Measurements from ENCODE around the gene LOXL1.

Gene LOXL1

GRCh38 chr15:73962433-73962832 is 36.2 kb downstream of the LOXL1 start:
- no peak for TF ChIP-seq TCF4 (CRISPR knock-in tag; IDR thresholded peaks at IDR 0.05; ENCODE audit: borderline replicate concordance)
- TF ChIP-seq BACH2 (CRISPR knock-in tag; IDR thresholded peaks at IDR 0.05; ENCODE audit: borderline replicate concordance): no peak
- ATAC-seq: no peak

GRCh38 chr15:73964736-73965093 is 38.5 kb downstream of the LOXL1 start:
- TF ChIP-seq PPARA (CRISPR knock-in tag; IDR thresholded peaks at IDR 0.05; ENCODE audit: borderline replicate concordance) (no peak), ARNTL (CRISPR knock-in tag; IDR thresholded peaks at IDR 0.05; ENCODE audit: borderline replicate concordance, low read depth) (no peak), ZFP3 (CRISPR knock-in tag; IDR thresholded peaks at IDR 0.05) (no peak), OSR1 (CRISPR knock-in tag; IDR thresholded peaks at IDR 0.05) (no peak), BACH2 (CRISPR knock-in tag; IDR thresholded peaks at IDR 0.05; ENCODE audit: borderline replicate concordance) (no peak), ZNF565 (CRISPR knock-in tag; conservative IDR thresholded peaks at IDR 0.05; ENCODE audit: low read depth) (no peak), PATZ1 (CRISPR knock-in tag; IDR thresholded peaks at IDR 0.05; ENCODE audit: borderline replicate concordance) (no peak), TSHZ2 (CRISPR knock-in tag; IDR thresholded peaks at IDR 0.05) (no peak), ZNF70 (CRISPR knock-in tag; IDR thresholded peaks at IDR 0.05) (no peak), ESRRG (CRISPR knock-in tag; IDR thresholded peaks at IDR 0.05) (no peak), POU6F1 (CRISPR knock-in tag; IDR thresholded peaks at IDR 0.05; ENCODE audit: borderline replicate concordance, low read depth) (no peak), TOX (CRISPR knock-in tag; IDR thresholded peaks at IDR 0.05; ENCODE audit: borderline replicate concordance) (no peak), ISL1 (CRISPR knock-in tag; IDR thresholded peaks at IDR 0.05) (no peak), CSDC2 (CRISPR knock-in tag; IDR thresholded peaks at IDR 0.05) (no peak), CREB5 (CRISPR knock-in tag; IDR thresholded peaks at IDR 0.05; ENCODE audit: low read depth) (no peak), ZFP30 (CRISPR knock-in tag; IDR thresholded peaks at IDR 0.05) (no peak), SNAI2 (CRISPR knock-in tag; IDR thresholded peaks at IDR 0.05) (no peak), GLIS3 (CRISPR knock-in tag; IDR thresholded peaks at IDR 0.05) (no peak), TCF4 (CRISPR knock-in tag; IDR thresholded peaks at IDR 0.05; ENCODE audit: borderline replicate concordance) (no peak), CSRNP3 (CRISPR knock-in tag; IDR thresholded peaks at IDR 0.05) (no peak)
- peak; percentile 89 for ATAC-seq

- ATAC-seq: no peak
- no peak for TF ChIP-seq CSDC2 (CRISPR knock-in tag; IDR thresholded peaks at IDR 0.05)
- no peak for TF ChIP-seq ISL1 (CRISPR knock-in tag; IDR thresholded peaks at IDR 0.05)
- TF ChIP-seq CREB5 (CRISPR knock-in tag; IDR thresholded peaks at IDR 0.05; ENCODE audit: low read depth): no peak
- no peak for TF ChIP-seq TSHZ2 (CRISPR knock-in tag; IDR thresholded peaks at IDR 0.05)
- no peak for TF ChIP-seq OSR1 (CRISPR knock-in tag; IDR thresholded peaks at IDR 0.05)
- no peak for TF ChIP-seq PPARA (CRISPR knock-in tag; IDR thresholded peaks at IDR 0.05; ENCODE audit: borderline replicate concordance)
- TF ChIP-seq ARNTL (CRISPR knock-in tag; IDR thresholded peaks at IDR 0.05; ENCODE audit: borderline replicate concordance, low read depth): no peak
- TF ChIP-seq BACH2 (CRISPR knock-in tag; IDR thresholded peaks at IDR 0.05; ENCODE audit: borderline replicate concordance): no peak
- no peak for TF ChIP-seq ZNF565 (CRISPR knock-in tag; conservative IDR thresholded peaks at IDR 0.05; ENCODE audit: low read depth)
- TF ChIP-seq TOX (CRISPR knock-in tag; IDR thresholded peaks at IDR 0.05; ENCODE audit: borderline replicate concordance): no peak
- TF ChIP-seq POU6F1 (CRISPR knock-in tag; IDR thresholded peaks at IDR 0.05; ENCODE audit: borderline replicate concordance, low read depth): no peak
- no peak for TF ChIP-seq TCF4 (CRISPR knock-in tag; IDR thresholded peaks at IDR 0.05; ENCODE audit: borderline replicate concordance)
Measured at GRCh38 chr15:73965094-73965757, 39.0 kb downstream of the LOXL1 start.
